Medulla oblongata (tissue), 1 donor: ENCODE measurements around the gene THSD4.

ENCODE experiments used
- DNase-seq: peaks from one replicate; pipeline ENCODE4 v3.0.0-alpha.2; 2015; ENCODE audit errors: extremely low spot score

Gene THSD4

GRCh38 chr15:71496336-71496955 is 381.2 kb downstream of the THSD4 start:
- DNase-seq: no peak

DNA sequence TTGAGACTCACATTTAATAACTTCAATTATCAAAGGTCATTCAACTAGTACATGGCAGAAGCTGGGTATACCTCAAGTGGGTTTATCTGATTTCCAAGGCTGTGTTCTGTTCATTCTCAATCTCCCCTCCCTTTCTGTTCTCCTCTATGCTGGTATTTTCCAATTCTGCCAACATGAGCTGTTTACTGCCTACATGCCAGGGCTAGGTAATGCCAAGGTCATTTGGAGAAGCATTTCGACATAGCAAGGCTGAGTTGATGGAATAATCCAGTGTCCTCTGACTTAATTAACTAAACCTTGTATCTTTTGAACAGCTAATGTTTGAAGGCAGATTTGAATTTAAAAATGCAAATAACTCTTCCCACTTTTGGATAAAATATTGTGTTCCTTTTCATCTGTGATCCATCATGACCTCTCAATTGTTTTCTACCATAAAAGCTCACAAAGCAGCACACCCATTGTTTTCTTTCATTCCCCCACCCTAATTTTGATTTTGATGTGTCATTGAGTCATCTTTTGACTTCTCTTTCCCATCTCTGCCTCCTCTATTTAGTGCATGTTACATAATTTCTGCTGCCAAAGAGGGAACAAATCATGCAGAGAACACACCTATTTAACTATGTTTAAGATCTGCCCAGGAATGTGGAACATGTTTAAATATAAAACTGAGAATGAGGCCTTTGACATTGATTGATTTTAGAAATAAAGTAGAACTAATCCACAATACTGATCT is 386.2 kb downstream of the THSD4 start:
- DNase-seq: no peak

- DNase-seq: no peak
Measured at GRCh38 chr15:71502077-71502432, 386.8 kb downstream of the THSD4 start.

DNA sequence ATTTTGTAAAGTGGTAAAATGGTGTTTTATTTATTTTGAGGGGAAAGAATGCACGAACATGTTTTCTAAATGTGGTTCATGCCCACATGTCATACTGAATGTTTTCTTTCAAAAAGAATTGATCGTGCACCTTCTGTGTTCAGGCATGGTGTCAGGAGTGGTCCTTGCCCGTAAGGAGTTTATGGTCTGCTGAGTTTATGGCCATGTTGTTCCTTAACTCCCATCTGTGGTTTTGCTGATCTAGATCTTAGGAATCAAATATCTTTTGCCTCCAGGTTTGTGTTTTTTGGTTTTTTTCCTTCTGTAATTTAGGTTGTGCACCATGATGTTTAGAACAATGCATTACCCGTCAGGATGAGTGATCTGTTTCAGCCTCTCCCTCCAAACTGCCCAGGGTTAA is 390.7 kb downstream of the THSD4 start:
- DNase-seq: no peak

- no peak for DNase-seq
Measured at GRCh38 chr15:71506946-71507345, 391.7 kb downstream of the THSD4 start.

GRCh38 chr15:71508081-71508682 is 392.9 kb downstream of the THSD4 start:
- DNase-seq: no peak

DNA sequence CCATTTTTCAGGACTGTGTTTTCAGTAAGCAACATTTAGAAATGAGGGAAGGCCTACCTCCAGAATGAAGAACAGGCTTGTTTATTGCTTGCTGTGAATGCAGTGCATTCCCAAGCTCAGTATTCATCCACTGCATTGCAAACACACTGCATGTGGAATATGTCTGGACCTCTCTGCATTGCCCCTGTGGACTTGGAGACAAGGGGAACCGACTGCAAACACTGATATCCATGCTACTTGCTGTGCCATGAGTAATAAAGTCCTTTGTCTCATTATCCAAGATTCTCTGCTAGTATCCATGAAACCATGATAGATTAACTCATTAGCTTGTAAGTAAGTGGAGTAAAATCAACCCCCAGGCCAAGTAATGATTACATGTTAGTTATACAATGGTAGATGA is 393.9 kb downstream of the THSD4 start:
- DNase-seq: no peak

DNA sequence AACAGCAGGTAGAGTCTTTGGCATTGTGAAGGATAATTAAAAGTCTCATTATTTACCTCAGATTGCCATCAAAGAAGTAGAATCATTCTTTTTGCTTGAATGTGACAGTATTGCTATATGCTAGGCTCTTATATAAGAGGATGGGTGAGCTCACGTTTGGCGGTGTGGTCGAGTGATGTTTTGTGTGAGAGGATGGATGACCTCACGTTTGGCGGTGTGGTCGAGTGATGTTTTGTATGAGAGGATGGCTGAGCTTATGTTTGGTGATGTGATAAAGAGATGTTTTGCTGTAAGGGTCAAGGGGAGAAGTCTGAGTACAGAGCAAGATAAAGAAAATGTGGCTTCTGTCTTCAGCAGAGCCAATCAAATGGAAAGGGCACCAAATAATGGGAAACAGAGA is 395.5 kb downstream of the THSD4 start:
- no peak for DNase-seq

GRCh38 chr15:71511796-71512681 is 396.8 kb downstream of the THSD4 start:
- no peak for DNase-seq

DNA sequence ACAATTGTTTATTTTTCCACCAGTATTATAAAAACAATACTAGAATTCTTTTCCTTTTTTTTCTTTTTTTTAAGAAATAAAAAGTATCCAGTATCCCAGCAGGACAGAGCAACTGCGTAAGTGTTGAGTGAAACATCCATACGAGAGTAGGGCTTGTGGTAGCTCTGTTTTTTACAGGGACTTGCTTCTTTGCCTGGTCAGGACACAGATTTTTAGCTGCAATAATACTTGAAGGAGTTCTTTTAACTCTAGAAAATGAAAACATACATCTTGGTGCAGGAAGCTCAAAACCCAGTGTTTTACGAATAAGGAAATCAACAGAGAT is 397.4 kb downstream of the THSD4 start:
- no peak for DNase-seq

DNA sequence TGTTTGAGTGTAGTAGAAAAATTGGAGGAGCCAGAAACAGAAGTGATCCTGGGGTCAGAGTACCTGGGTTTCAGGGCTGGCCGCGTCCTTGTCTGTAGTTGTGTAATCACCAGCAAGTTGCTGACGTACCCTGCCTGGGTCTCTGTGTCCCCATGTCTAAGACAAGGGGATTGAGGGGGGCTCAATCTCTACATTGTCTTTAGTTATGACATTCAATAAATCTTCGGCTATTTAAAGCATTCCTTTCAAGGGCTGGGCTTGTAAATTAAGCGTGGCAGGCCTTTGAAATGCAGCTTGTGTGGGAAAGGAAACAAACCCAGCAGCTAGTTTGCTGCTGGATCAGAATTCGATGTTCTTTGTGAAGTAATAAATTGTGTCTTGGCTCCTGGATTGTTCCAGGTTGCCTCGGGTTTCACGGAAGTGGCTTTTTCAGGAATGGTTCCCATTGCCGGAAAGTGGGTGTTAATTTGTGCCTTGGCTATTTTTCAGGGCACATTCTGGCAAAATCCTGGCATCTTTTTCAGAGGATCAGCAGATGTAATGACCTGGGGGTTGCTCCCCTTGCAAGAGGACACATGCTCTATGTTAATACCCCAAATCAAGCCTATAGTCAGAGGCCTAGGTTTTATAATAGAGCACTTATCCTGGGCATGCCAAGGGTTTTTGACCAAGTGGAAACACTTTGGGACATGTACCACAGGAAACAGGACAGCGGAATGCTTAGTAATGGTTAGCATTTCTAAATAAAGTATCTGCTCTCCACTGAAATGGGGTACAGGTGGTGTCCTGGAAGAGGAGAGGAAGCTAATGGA is 400.3 kb downstream of the THSD4 start:
- DNase-seq: peak; percentile 5

- no peak for DNase-seq
Measured at GRCh38 chr15:71517751-71518150, 402.5 kb downstream of the THSD4 start.

- no peak for DNase-seq
Measured at GRCh38 chr15:71518661-71519060, 403.4 kb downstream of the THSD4 start.

DNA sequence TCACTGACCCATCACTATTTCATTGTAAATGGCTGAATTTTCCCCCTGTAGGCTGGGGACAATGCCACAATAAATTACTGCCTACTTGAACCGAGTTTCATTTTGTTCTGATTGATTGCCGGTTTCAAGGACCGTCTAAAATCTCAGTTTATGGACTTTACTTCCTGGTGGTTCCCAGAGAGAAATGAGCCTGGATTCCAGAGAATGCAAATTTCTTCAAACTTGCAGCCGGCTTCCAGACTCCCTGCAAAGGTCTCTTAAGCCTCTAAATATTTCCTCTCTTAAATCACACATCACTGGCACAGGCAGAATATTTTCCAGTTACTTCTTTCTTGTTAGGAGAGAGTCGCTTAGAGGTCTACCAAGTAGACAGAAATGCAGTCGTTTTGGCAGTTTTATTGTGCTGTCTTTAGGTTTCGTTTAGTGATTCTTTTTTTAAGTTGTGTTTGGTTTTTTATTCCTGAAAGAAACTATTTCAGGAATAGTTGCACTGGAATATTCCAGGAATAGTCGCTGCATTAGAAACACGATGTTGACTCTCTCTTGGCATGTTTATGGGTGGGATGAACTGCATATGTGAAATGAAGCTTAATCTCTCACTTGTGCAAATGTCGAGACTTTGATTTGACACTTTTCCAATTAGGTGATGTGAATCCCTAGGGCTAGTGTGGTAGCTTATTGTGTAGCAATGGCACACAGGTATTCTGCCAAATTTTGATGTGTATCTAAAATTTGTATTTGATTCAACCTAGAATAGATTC is 411.0 kb downstream of the THSD4 start:
- DNase-seq: no peak

- no peak for DNase-seq
Measured at GRCh38 chr15:71529361-71529760, 414.1 kb downstream of the THSD4 start.

DNA sequence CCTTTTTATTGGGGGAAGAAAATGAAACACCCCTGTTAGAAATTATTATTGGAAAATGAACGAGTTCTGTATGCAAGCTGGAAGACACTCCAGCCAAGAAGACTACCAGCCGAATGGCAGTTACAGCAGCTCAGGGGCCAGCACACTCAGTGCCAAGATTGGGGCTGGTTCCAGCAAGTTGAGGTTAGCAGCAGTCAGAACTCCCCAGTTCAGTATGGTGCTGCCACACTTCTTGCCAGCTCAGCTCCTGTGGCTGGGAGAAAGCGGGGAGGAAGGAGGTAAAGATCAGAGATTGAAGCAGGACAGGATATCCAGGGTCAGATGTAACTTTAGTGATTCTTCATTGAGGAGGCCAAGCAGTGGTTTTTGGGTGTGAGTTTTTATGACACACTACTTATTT is 414.8 kb downstream of the THSD4 start:
- peak; percentile 15 for DNase-seq

GRCh38 chr15:71532994-71533393 is 417.7 kb downstream of the THSD4 start:
- no peak for DNase-seq

DNA sequence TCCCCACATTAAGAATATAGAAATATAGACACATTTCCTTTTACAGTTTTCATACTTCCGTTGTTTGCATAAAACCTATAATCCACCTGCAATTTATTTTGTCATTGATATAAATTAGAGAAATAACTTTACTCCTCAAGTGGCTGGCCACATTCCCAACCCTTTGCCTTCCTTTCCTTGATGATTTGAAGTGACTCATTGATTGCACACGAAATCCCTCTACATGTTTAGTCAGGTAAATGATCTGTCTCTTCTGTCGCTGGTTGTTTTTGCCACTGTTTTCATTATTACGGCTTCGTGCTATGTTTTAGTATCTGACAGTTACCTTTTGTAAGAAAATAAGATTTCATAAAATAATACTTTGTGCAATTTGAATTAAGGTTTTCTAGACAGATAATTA is 422.9 kb downstream of the THSD4 start:
- no peak for DNase-seq

DNA sequence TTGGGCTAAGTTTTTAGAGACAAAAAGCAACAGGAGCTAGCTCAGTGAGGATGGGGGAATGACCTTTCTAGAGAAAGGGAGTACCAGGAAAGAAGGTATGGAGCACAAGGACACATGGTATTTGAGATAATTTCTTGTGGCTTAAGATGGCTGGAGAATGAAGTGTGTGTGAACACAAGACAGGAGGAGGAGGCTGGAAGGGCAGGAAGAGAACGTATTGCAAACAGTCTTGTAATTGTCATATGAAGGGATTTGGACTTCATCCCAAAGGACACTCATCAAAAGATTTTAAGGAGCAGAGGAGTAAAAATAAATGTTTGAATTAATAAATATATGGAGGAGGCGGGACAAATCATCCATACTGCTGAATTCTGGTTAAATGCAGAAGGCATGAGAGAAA is 426.5 kb downstream of the THSD4 start:
- DNase-seq: no peak

- no peak for DNase-seq
Measured at GRCh38 chr15:71542836-71543235, 427.6 kb downstream of the THSD4 start.

- no peak for DNase-seq
Measured at GRCh38 chr15:71543413-71543812, 428.1 kb downstream of the THSD4 start.
